GM20431 (cell line): ENCODE data around the gene ERVFRD-1.
"Not testable (repeated sequence)": the region's sequence is repeated elsewhere in the genome, so short reads cannot be mapped to it uniquely, and the experiment has no call there.

Experiments
- in situ Hi-C: fragments of 300-500 bp; cut with MseI, MboI; formaldehyde crosslinking; loops from one replicate; pipeline ENCODE4 v1.15.0; 2020; ENCODE audit warnings: low sequenced_read_pairs; ENCODE audit not compliant: unreplicated experiment

The ERVFRD-1 gene

DNA sequence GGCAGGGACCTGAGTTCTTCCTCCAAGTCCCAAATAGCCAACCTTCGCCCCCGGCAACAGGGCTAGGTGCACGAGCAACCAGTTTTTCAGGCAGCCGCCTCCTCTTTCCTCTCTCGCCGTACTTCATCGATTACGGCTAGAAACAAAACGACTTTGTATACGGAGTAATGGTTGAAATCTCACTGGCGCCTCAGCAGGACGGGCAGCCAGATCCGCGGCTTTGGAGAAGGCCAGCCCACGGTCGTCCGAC lies 18.2 kb downstream of the ERVFRD-1 start:
- in situ Hi-C loops = no loop called here

DNA sequence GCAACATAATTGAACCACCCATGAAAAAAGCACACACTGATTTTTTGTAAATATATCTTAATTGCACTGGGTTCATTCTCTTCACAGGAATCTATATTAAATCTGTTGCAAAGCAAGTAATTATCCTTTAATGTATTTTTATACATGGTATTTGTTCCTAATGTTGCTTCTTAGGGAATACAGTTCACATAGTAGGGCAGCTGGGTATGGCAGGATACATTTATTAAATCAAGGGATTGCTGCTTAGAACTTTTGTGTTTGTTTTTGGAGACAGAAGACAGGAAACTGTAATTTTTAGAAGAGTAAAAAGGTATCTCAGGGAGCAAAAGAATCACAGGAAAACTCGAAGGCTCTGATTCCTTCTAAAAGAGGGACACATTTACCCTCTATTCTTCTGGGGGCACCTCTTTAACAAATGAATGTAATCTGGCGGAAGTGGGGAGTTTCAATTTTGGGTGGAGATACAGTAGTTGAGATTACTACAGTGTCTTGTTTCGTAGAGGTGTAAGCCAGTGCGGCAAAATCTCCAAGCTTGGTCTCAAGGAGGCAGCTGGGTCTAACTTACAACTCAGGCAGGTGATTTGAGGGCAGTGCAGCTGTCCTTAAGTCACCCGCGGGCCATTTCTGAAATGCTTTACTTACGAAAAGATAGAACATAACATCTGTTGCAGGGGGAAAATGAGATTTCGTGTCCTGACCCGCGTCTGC lies 18.7 kb downstream of the ERVFRD-1 start:
- in situ Hi-C loops = no loop called here

DNA sequence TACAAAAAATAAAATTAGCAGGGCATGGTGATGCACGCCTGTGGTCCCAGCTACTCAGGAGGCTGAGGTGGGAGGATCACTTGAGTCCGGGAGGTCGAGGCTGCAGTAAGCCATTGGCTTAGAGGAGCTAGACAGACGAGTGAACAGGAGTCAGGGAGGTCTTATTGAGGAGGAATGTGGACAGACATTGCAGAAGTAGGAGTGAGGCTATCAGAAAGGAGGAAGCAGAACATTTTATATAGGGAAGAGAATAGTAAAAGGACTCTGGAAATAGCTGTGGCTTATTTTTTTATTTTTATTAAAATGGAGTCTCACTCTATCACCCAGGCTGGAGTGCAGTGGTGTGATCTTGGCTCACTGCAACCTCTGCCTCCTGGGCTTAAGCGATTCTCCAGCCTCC lies 20.4 kb downstream of the ERVFRD-1 start:
- in situ Hi-C loops = not testable (repeated sequence)

GRCh38 chr6:11089695-11090094 lies 21.8 kb downstream of the ERVFRD-1 start:
- in situ Hi-C loops = no loop called here

- in situ Hi-C loops = not testable (repeated sequence)
Measured at GRCh38 chr6:11087141-11087812, 24.2 kb downstream of the ERVFRD-1 start.

DNA sequence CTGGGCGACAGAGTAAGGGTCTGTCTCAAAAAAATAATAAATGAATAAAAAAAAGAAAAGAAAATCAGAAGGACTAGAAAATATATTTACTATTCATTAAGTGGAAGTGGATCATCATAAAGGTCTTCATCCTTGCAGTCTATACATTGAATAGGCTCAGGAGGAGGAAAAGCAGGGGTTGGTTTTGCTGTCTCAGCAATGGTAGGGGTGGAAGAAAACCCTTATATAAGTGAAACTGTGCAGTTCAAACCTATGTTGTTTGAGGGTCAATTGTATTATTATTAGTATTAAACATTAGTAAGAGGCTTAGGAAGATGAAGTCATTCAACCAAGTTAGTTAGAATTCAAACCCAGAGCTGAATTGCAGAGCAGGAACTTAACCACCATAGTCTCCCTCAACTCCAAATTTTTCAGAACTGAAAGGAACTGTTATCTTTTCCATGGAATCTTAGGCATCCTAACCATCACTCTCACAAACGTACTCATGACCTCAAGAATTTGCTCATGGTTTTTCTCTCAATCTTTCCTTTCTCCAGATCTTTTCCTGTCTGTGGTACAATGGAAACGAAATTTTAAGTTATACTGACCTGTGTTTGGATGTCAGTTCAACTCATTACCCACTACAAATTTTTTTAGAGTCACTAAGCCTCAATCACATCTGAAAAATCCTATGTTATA lies 25.6 kb downstream of the ERVFRD-1 start:
- in situ Hi-C loops = no loop called here

DNA sequence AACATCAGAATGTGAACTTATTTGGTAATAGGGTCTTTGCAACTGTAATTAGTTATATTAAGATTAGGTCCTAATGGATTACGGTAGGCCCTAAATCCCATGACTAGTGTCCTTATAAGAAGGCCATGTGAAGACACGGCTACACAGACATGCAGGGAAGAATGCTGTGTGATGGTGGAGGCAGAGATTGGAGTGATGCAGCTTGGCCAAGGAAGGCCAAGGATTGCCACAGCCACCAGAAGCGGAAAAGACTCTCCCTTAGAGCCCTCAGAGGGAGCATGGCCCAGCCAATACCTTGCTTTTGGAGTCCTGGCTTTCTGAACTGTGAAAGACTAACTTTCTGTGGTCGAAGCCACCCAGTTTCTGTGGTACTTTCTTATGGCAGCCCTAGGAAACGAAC lies 27.6 kb downstream of the ERVFRD-1 start:
- in situ Hi-C loops = no loop called here

GRCh38 chr6:11083491-11083890 lies 28.0 kb downstream of the ERVFRD-1 start:
- in situ Hi-C loops = no loop called here

GRCh38 chr6:11080296-11080695 lies 31.2 kb downstream of the ERVFRD-1 start:
- in situ Hi-C loops = no loop called here

- in situ Hi-C loops = no loop called here
Measured at GRCh38 chr6:11078266-11078665, 33.3 kb downstream of the ERVFRD-1 start.

DNA sequence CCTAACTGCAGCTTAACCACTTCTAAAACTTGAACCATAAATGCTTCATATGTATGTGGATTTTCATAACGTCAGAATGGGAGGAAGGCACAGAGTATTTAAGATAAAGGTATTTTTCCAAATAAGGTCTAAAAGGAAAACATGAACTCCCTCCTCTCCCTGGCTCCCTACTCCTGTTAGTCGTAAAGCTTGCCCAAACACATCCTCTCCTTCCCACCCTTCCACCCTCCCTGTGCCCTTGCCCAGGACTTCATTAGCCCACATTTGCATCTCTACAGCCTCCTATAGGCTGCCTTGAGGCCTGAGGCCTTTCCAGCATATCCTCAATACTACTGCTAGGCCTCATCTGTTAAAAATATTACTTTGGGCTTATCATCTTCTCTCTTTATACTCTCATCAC lies 35.0 kb downstream of the ERVFRD-1 start:
- in situ Hi-C loops = no loop called here

DNA sequence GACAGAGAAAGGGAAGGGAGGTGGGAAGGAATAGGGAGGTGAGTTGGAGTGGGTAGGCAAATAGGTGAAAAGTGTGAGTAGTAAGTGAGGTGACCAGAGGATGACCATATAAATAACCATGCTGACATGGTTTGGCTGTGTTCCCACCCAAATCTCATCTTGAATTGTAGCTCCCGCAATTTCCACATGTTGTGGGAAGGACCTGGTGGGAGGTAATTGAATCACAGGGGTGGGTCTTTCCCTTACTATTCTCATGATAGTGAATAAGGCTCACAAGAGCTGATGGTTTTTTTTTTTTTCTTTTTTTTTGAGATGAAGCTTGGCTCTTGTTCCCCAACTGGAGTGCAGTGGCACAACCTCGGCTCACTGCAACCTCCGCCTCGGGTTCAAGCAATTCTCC lies 39.4 kb downstream of the ERVFRD-1 start:
- in situ Hi-C loops = loop anchor here (25.0 kb wide), 2 partner anchors 235 to 585 kb away; partner anchors contain the start of gene MAK

DNA sequence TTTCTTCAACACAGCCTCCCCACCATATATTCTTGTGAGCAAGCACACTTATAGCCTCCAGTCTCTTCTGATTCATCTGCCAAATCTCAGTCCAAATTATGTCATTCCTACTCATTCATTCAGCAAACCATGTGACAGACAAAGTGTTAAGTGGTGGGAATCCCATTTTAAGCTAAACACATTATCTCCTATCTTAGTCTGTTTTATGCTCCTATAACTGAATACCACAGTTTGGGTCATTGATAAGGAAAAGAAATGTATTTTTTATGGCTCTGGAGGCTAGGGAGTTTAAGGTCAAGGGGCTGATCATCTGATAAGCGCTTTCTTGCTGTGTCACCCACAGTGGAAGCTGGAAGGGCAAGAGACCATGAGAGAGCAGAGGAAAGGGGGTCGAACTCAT lies 41.8 kb downstream of the ERVFRD-1 start:
- in situ Hi-C loops = loop anchor here (25.0 kb wide), 2 partner anchors 232 to 582 kb away; partner anchors contain the start of gene MAK

- in situ Hi-C loops = loop anchor here (25.0 kb wide), 2 partner anchors 230 to 580 kb away; partner anchors contain the start of gene MAK
Measured at GRCh38 chr6:11067348-11067747, 44.2 kb downstream of the ERVFRD-1 start.

DNA sequence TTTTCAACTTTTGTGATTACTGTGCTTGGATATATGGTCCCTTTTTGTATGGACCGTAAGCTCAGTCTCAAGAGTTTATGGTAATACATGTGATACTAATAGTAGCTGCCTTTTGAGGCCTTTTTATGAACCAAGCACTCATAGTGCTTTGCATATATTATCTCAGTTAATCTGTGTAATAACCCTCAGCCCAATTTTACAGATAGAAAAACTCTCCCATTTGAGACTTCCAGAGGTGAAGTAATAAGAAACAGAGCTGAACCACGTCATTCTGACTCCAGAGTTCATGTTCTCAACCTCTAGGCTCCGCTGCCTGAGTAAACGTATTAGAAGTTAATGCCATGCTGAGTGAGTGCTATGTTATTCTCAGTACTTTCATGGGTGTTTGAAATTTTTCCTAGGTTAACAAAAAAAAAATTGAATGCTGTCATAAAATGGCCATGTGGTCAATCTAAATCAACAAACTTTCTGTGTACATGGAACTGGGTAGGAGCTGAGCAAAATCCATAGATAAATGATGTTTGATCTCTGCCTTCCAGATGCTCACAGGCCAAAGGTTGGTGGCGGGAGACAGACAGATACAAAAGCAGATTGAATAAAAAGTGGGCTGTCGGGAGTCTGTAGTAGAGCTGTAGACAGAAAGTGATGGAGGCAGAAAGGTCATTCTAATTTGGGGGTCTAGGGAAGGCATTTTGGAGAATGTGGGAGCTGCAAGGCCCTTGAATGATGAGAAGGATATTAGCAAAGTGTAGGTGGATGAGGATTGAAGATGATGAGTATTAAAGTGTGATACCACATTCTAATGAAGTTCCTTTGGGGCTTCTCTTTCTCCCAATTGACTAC lies 44.8 kb downstream of the ERVFRD-1 start:
- in situ Hi-C loops = loop anchor here (25.0 kb wide), 2 partner anchors 229 to 579 kb away; partner anchors contain the start of gene MAK

- in situ Hi-C loops = loop anchor here (25.0 kb wide), 2 partner anchors 228 to 578 kb away; partner anchors contain the start of gene MAK
Measured at GRCh38 chr6:11065436-11066202, 45.9 kb downstream of the ERVFRD-1 start.

GRCh38 chr6:11064836-11065235 lies 46.7 kb downstream of the ERVFRD-1 start:
- in situ Hi-C loops = loop anchor here (25.0 kb wide), 2 partner anchors 228 to 578 kb away; partner anchors contain the start of gene MAK

DNA sequence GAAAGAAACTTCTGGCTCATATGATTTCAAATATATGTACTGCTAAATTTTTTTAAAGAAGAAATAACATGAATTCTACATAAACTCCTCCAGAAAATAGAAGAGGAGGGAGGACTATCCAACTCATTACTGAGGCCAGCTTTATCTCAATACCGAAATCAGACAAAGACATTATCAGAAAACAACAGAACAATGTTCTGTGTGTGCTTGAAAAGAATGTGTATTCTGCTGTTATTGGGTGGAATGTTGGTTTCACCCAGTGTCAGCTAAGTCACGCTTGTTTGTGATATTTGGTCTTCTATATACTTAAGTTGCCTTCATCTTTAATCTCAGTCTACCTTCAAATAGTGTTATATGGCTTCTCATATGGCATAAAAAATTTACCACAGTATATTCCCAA lies 48.8 kb downstream of the ERVFRD-1 start:
- in situ Hi-C loops = loop anchor here (25.0 kb wide), 2 partner anchors 225 to 575 kb away; partner anchors contain the start of gene MAK

GRCh38 chr6:11062083-11062482 lies 49.4 kb downstream of the ERVFRD-1 start:
- in situ Hi-C loops = loop anchor here (25.0 kb wide), 2 partner anchors 225 to 575 kb away; partner anchors contain the start of gene MAK
